HCT116 (cell line): Measurements from ENCODE around the gene NOX3. TPM values are rescaled to one million over a fixed set of nuclear protein-coding genes. Genes with fewer than 3 reads are reported as not detected.
A peak's percentile ranks its signal among the peaks of the same experiment; 100 is the strongest.
"Not testable (repeated sequence)": the region's sequence is repeated elsewhere in the genome, so short reads cannot be mapped to it uniquely, and the experiment has no call there.

Experiments used
- ATAC-seq: fragments of 200-7000 bp; cut with Tn5 transposase; 2 replicates; pipeline ENCODE4 v1.9.1; 2020; ENCODE audit warnings: mild to moderate bottlenecking, moderate library complexity
- BruUV-seq: library from RNA; stranded (reverse); fragments of 400-500 nt; replicated peaks from 2 replicates; lab custom pipeline; 2021; lab: Mats Ljungman, UMichigan
- CTCF ChIA-PET: fragments of 300-600 bp; sonication (Branson Sonifier 250); formaldehyde crosslinking; loops from one replicate; lab custom pipeline; 2021; ENCODE audit warnings: antibody characterized with exemption; lab: Charles Lee
- POLR2A ChIA-PET: fragments of 300-600, 350-600 bp; sonication (Branson Sonifier 250); formaldehyde crosslinking; loops from one replicate; lab custom pipeline; 2021; ENCODE audit warnings: antibody characterized with exemption; lab: Charles Lee
- RAD21 ChIA-PET, 2 experiments: fragments of 300-600 bp; sonication (Branson Sonifier 250); formaldehyde crosslinking; loops; one replicate each; lab custom pipeline; 2023; ENCODE audit warnings: low total read pairs in 2 of 2; ENCODE audit not compliant: uncharacterized antibody in 2 of 2, unreplicated experiment in 2 of 2, low non-redundant PET in 1 of 2; lab: Charles Lee
- DNase-seq: peaks from one replicate; pipeline ENCODE4 v3.0.0-alpha.2; 2010; ENCODE audit warnings: low read depth, low spot score
- H2AFZ ChIP-seq: fragments of 200-600 bp; shearing (Covaris generic), sonication (generic); 2 replicates; pipeline ENCODE4 v1.6.1; 2017; ENCODE audit warnings: low read depth, mixed run types, mixed read lengths, antibody characterized with exemption, low read length; ENCODE audit not compliant: poor library complexity, severe bottlenecking
- H3K27ac ChIP-seq: 2 replicates; pipeline ENCODE4 v1.5.1; 2012; ENCODE audit warnings: low read depth, low read length
- H3K27me3 ChIP-seq: fragments of 200-600 bp; sonication (generic); 2 replicates; pipeline ENCODE4 v1.6.1; 2016; ENCODE audit warnings: mixed run types, low read length, mixed read lengths; ENCODE audit not compliant: insufficient read depth
- H3K36me3 ChIP-seq, 2 experiments: fragments of 200-500 bp in 1 of 2; fragments of 200-600 bp in 1 of 2; sonication (Bioruptor generic) in 1 of 2; sonication (generic) in 1 of 2; 2 replicates each; pipeline versions ENCODE4 v1.5.1 to v1.6.1; 2014 to 2016; ENCODE audit warnings: low read length in 2 of 2, inconsistent platforms in 1 of 2, mixed read lengths in 1 of 2, mixed run types in 1 of 2; ENCODE audit not compliant: insufficient read depth in 2 of 2, control insufficient read depth in 1 of 2
- H3K4me1 ChIP-seq, 2 experiments: fragments of 200-600 bp in 1 of 2; sonication (generic) in 1 of 2; 2 replicates each; pipeline versions ENCODE4 v1.5.1 to v1.6.1; 2012 to 2017; ENCODE audit warnings: low read length in 2 of 2, inconsistent platforms in 1 of 2, mild to moderate bottlenecking in 1 of 2, mixed read lengths in 1 of 2, mixed run types in 1 of 2, moderate library complexity in 1 of 2; ENCODE audit not compliant: insufficient read depth in 2 of 2, control insufficient read depth in 1 of 2
- H3K4me2 ChIP-seq: fragments of 200-600 bp; sonication (generic); 2 replicates; pipeline ENCODE4 v1.6.1; 2017; ENCODE audit warnings: mixed run types, low read length, mixed read lengths
- H3K4me3 ChIP-seq, 2 experiments: fragments of 200-600 bp in 1 of 2; sonication (generic) in 1 of 2; replicated peaks in 1 of 2; 2 replicates each; pipeline ENCODE4 v1.5.1; 2011 to 2016; ENCODE audit warnings: low read length in 2 of 2, control low read depth in 1 of 2, low read depth in 1 of 2, mild to moderate bottlenecking in 1 of 2, mixed read lengths in 1 of 2, mixed run types in 1 of 2
- H3K79me2 ChIP-seq: fragments of 200-600 bp; sonication (generic); 2 replicates; pipeline ENCODE4 v1.6.1; 2017; ENCODE audit warnings: mild to moderate bottlenecking, mixed run types, low read length, moderate library complexity, mixed read lengths; ENCODE audit not compliant: insufficient read depth
- H3K9ac ChIP-seq: fragments of 200-600 bp; sonication (generic); 2 replicates; pipeline ENCODE4 v1.6.1; 2016; ENCODE audit warnings: low read length, mixed read lengths
- H3K9me2 ChIP-seq: fragments of 200-600 bp; sonication (generic), shearing (Covaris generic); 2 replicates; pipeline ENCODE4 v1.6.1; 2017; ENCODE audit warnings: mixed run types, mild to moderate bottlenecking, moderate library complexity; ENCODE audit not compliant: insufficient read depth
- H3K9me3 ChIP-seq, 2 experiments: fragments of 200-500 bp in 1 of 2; fragments of 200-600 bp in 1 of 2; sonication (Bioruptor generic) in 1 of 2; sonication (generic) in 1 of 2; 2 replicates each; pipeline ENCODE4 v1.6.1; 2014 to 2017; ENCODE audit warnings: low read length in 2 of 2, mixed read lengths in 2 of 2, inconsistent platforms in 1 of 2, low read depth in 1 of 2, mild to moderate bottlenecking in 1 of 2, mixed run types in 1 of 2, moderate library complexity in 1 of 2; ENCODE audit not compliant: control insufficient read depth in 1 of 2, insufficient read depth in 1 of 2
- H4K20me1 ChIP-seq: fragments of 200-600 bp; sonication (generic), shearing (Covaris generic); 2 replicates; pipeline ENCODE4 v1.6.1; 2017; ENCODE audit warnings: mixed run types, mild to moderate bottlenecking, moderate library complexity; ENCODE audit not compliant: insufficient read depth
- CBX3 ChIP-seq: IDR thresholded peaks from 2 replicates; pipeline ENCODE4 v1.6.1; 2012; ENCODE audit warnings: low read depth
- EGR1 ChIP-seq: IDR thresholded peaks from 2 replicates; pipeline ENCODE4 v1.6.1; 2012; ENCODE audit warnings: low read depth
- ELF1 ChIP-seq: IDR thresholded peaks from 2 replicates; pipeline ENCODE4 v1.6.1; 2012; ENCODE audit warnings: low read depth, borderline replicate concordance
- POLR2A ChIP-seq: IDR thresholded peaks from 2 replicates; pipeline ENCODE4 v1.7.0; 2011; ENCODE audit warnings: borderline replicate concordance; ENCODE audit not compliant: insufficient read depth, insufficient read length; ENCODE audit errors: extremely low read depth
- POLR2AphosphoS5 ChIP-seq: IDR thresholded peaks from 2 replicates; pipeline ENCODE4 v1.6.1; 2011; ENCODE audit warnings: mild to moderate bottlenecking, low read depth, low read length, moderate library complexity
- intact Hi-C: fragments of 100-400 bp; cut with micrococcal nuclease; formaldehyde crosslinking; loops from 2 replicates; pipeline ENCODE4 v1.10.0; 2022
- total RNA-seq: library from RNA; stranded (reverse); gene quantifications from one replicate; pipeline ENCODE4 v1.2.1, GENCODE V29; 2021; ENCODE audit not compliant: unreplicated experiment
- TF ChIP-seq, protein P1 (sequence below): IDR thresholded peaks from 2 replicates; pipeline ENCODE4 v1.6.1; 2012
- TF ChIP-seq, protein P2 (sequence below), 3 experiments: fragments of 200-600 bp in 1 of 3; sonication (generic) in 1 of 3; IDR thresholded peaks in 2 of 3; conservative IDR thresholded peaks in 1 of 3; 2 replicates each; pipeline ENCODE4 v1.5.1; 2012 to 2017; ENCODE audit warnings: low read depth in 2 of 3, low read length in 2 of 3, antibody characterized with exemption in 1 of 3, borderline replicate concordance in 1 of 3, control low read depth in 1 of 3, mild to moderate bottlenecking in 1 of 3, mixed read lengths in 1 of 3, mixed run types in 1 of 3, moderate library complexity in 1 of 3; ENCODE audit not compliant: insufficient read depth in 1 of 3

NOX3 gene
- total RNA-seq, 1 experiment from 2014 or later = not detected

DNA sequence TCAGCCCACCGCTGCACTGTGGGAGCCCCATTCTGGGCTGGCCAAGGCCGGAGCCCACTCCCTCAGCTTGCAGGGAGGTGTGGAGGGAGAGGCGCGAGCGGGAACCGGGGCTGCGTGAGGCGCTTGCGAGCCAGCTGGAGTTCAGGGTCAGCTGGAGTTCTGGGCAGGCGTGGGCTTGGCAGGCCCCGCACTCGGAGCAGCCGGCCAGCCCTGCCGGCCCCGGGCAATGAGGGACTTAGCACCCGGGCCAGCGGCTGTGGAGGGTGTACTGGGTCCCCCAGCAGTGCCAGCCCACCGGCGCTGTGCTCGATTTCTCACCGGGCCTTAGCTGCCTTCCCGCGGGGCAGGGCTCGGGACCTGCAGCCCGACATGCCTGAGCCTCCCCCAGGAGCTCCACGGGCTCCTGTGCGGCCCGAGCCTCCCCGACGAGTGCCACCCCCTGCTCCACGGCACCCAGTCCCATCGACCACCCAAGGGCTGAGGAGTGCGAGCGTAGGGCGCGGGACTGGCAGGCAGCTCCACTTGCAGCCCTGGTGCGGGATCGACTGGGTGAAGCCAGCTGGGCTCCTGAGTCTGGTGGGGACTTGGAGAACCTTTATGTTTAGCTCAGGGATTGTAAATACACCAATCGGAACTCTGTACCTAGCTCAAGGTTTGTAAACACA lies 92.5 kb downstream of the NOX3 start:
- H3K27me3 ChIP-seq, POLR2A ChIA-PET, intact Hi-C loops, ATAC-seq, H3K27ac ChIP-seq, DNase-seq, H3K4me3 ChIP-seq, H4K20me1 ChIP-seq, H2AFZ ChIP-seq, H3K9me2 ChIP-seq, H3K4me1 ChIP-seq, H3K36me3 ChIP-seq, H3K79me2 ChIP-seq, H3K4me2 ChIP-seq, RAD21 ChIA-PET, BruUV-seq, CTCF ChIA-PET, H3K9ac ChIP-seq, H3K9me3 ChIP-seq: not testable (repeated sequence)

DNA sequence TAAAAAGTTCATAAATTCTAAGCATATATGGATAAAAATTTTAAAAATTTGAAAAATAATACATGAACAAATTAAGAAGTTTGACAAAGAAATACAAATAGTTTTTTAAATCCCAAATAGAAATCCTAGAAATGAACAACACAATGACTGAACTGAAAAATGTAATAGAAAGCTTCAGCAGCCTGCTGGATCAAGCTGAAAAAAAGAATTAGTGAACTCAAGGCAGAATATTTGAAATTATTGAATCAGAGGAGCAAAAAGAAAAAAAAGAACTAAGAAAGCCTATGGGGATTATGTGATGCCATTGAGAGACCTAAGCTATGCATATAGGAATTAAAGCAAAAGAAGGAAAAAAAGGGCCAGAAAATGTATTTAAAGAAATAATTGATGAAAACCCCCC lies 101.5 kb downstream of the NOX3 start:
- TF ChIP-seq POLR2A (no peak), POLR2AphosphoS5 (no peak), EGR1 (no peak), ELF1 (no peak), CBX3 (peak; percentile 73)
- TF ChIP-seq, protein P1, sequence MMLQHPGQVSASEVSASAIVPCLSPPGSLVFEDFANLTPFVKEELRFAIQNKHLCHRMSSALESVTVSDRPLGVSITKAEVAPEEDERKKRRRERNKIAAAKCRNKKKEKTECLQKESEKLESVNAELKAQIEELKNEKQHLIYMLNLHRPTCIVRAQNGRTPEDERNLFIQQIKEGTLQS = no peak
- TF ChIP-seq, protein P2, sequence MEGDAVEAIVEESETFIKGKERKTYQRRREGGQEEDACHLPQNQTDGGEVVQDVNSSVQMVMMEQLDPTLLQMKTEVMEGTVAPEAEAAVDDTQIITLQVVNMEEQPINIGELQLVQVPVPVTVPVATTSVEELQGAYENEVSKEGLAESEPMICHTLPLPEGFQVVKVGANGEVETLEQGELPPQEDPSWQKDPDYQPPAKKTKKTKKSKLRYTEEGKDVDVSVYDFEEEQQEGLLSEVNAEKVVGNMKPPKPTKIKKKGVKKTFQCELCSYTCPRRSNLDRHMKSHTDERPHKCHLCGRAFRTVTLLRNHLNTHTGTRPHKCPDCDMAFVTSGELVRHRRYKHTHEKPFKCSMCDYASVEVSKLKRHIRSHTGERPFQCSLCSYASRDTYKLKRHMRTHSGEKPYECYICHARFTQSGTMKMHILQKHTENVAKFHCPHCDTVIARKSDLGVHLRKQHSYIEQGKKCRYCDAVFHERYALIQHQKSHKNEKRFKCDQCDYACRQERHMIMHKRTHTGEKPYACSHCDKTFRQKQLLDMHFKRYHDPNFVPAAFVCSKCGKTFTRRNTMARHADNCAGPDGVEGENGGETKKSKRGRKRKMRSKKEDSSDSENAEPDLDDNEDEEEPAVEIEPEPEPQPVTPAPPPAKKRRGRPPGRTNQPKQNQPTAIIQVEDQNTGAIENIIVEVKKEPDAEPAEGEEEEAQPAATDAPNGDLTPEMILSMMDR (IDR thresholded peaks at IDR 0.05 in 2 of 3, conservative IDR thresholded peaks at IDR 0.05 in 1 of 3; ENCODE audit: borderline replicate concordance in 1 of 3, insufficient read depth in 1 of 3, low read depth in 2 of 3, low read length in 2 of 3) = no peak
- ChIA-PET RAD21 (no interaction called here), POLR2A (no interaction called here), CTCF (no interaction called here)
- Histone ChIP-seq H4K20me1 (no peaks in the 10 kb centered on the region), H3K27me3 (no peaks in the 10 kb centered on the region), H3K36me3 (no peaks in the 10 kb centered on the region), H3K27ac (no peak overlapping the region), H3K9me2 (no peaks in the 10 kb centered on the region), H3K4me3 (no peak overlapping the region), H2AFZ (no peak overlapping the region), H3K4me2 (no peak overlapping the region), H3K9ac (no peak overlapping the region), H3K4me1 (no peaks in the 10 kb centered on the region), H3K9me3 (0 out of 4 replicates have a peak, but pooled peaks cover 0 to 7% of the 10 kb centered on the region in 2 experiments), H3K79me2 (no peaks in the 10 kb centered on the region)
- no peak for ATAC-seq
- no peak for DNase-seq
- intact Hi-C loops = no loop called here
- BruUV-seq = no TSS peak
